ENCODE results near the gene DDRGK1.

DDRGK1 gene

DNA sequence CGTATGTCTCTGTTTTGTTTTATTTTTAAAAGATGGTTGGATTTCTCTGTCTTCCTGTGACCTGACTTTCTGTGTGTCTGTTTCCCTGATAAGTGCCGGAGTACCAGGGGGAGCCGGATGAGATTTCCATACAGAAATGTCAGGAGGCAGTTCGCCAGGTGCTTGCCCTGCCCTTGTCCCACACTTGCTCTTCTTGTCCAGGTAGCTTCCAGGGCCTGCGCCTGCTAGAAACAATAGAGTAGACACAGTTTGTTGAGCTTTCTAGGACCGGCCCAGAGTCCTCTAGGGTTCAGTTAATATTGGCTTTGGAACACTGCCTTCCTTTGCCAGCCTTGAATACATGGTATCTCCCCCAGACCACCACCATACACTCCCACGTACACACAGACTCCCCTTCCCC lies 8.7 kb upstream of the DDRGK1 start:
- DNase-seq: no peak
- TF ChIP-seq GATA1 (IDR thresholded peaks at IDR 0.05; ENCODE audit: low read depth, low read length) (no peak), POLR2A (IDR thresholded peaks at IDR 0.05; ENCODE audit: low read length) (no peak)

- TF ChIP-seq GATA1 (IDR thresholded peaks at IDR 0.05; ENCODE audit: low read depth, low read length) (no peak), POLR2A (IDR thresholded peaks at IDR 0.05; ENCODE audit: low read length) (no peak)
- no peak for DNase-seq
Observed at GRCh38 chr20:3210346-3210745, 5.9 kb upstream of the DDRGK1 start.

GRCh38 chr20:3209946-3210317 lies 5.5 kb upstream of the DDRGK1 start:
- TF ChIP-seq GATA1 (IDR thresholded peaks at IDR 0.05; ENCODE audit: low read depth, low read length): no peak
- TF ChIP-seq POLR2A (IDR thresholded peaks at IDR 0.05; ENCODE audit: low read length): no peak
- peak; percentile 36 to 56 for DNase-seq

- TF ChIP-seq GATA1 (IDR thresholded peaks at IDR 0.05; ENCODE audit: low read depth, low read length) (no peak), POLR2A (IDR thresholded peaks at IDR 0.05; ENCODE audit: low read length) (peak; percentile 57)
Observed at GRCh38 chr20:3209257-3209945, 4.9 kb upstream of the DDRGK1 start, which contains the start of gene ITPA. Gene ITPA (plus strand): TSS chr20:3209498. CDS start chr20:3209552, 54 bp downstream.

DNA sequence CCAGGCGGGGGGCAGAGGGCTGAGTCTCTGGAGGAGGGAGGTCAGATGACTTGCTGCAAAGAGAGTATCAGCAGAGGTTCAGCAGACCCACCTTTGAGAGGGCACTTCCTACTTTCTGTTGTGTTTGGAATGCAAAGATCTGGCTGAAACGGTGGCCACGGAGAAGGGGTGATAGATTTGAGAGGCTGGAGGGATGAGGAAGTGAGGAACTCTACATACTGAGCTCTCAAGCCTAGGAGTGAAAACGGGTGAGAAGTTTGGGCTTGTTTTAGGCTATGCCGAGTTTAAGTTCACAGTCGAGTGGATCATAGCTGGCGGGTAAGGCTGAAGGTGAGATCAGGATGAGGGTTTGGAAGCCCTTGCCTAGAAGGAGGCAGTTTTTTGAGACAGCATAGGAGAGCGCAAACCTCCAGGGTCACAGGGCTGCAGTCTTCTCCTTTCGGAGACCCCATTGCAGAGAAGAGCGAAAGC lies 4.3 kb upstream of the DDRGK1 start:
- no peak for DNase-seq
- TF ChIP-seq GATA1 (IDR thresholded peaks at IDR 0.05; ENCODE audit: low read depth, low read length): no peak
- TF ChIP-seq POLR2A (IDR thresholded peaks at IDR 0.05; ENCODE audit: low read length): no peak

More at GRCh38 chr20:3209257-3209945, 4.9 kb upstream of the DDRGK1 start, which contains the start of gene ITPA:
- peak; percentile 77 to 78 for DNase-seq

DNA sequence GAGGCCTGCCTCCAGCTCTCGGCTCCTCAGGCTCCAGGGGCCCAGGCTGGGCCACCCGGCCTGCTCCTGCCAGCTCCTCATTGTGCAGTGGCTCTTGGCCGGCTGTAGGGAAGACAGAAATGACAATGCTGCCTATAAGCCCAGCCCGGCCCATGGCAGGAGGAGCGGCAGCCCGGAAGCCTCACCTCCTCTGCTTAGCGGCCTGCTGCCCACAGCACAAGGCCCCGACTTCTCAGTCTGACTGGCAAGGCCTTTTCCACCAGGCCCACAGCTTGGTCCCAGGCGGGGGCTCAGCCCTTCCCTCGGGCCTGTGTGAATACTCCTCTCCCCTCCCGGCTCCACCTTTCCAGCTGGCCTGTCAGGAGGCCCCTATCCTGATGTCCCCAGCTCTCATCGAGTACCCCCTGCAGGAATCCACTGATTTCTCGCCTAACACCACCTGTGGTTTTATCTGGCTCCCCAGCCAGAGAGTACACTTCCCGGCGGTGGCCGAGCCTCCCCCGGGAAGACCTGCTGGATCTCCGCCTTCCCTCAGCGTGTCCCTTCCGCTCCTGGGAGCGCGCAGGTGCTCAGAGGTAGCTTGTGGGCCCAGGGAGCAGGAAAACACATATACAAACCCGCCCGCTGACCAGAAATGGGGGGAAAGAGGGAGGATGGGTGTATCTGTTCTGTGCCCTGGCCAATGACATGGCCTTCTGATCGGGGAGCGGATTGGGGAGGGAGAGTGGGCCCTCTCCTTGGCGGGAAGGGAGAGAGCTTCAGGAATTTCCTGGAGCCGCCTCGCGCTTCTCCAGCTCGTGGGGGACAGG lies 963 bp downstream of the DDRGK1 start:
- DNase-seq: peak; percentile 79 to 82
- TF ChIP-seq GATA1 (IDR thresholded peaks at IDR 0.05; ENCODE audit: low read depth, low read length) (no peak), POLR2A (IDR thresholded peaks at IDR 0.05; ENCODE audit: low read length) (no peak)

- no peak for DNase-seq
Observed at GRCh38 chr20:3202965-3203314, 1.5 kb downstream of the DDRGK1 start.

GRCh38 chr20:3199976-3200755 lies 4.3 kb downstream of the DDRGK1 start:
- no peak for DNase-seq
- TF ChIP-seq POLR2A (IDR thresholded peaks at IDR 0.05; ENCODE audit: low read length) (no peak), GATA1 (IDR thresholded peaks at IDR 0.05; ENCODE audit: low read depth, low read length) (no peak)

More at GRCh38 chr20:3202965-3203314, 1.5 kb downstream of the DDRGK1 start:
- TF ChIP-seq GATA1 (IDR thresholded peaks at IDR 0.05; ENCODE audit: low read depth, low read length): no peak
- TF ChIP-seq POLR2A (IDR thresholded peaks at IDR 0.05; ENCODE audit: low read length): no peak

DNA sequence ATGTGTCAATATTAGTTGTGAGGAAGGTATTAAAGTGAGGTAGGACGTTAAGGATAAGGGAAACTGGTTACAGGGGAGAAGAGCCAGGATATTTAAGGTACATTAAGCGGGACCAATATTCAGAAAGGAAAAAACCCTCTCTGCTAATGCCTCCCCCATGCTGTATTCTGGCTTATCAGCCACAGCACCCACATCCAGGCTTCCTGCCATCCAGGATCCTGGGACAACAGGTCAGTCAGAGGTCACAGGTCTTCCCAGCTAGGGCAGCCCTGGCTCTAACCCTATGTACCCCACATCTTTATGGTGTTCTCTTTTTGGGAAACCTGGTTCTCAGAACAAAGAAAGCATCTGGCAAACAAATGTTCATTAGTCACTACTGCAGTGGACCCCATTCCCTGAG lies 5.3 kb downstream of the DDRGK1 start:
- DNase-seq: no peak

GRCh38 chr20:3195590-3196237 lies 8.8 kb downstream of the DDRGK1 start:
- TF ChIP-seq GATA1 (IDR thresholded peaks at IDR 0.05; ENCODE audit: low read depth, low read length) (no peak), POLR2A (IDR thresholded peaks at IDR 0.05; ENCODE audit: low read length) (no peak)
- DNase-seq: no peak

More for the DNA sequence above, 5.3 kb downstream of the DDRGK1 start:
- TF ChIP-seq POLR2A (IDR thresholded peaks at IDR 0.05; ENCODE audit: low read length): no peak
- TF ChIP-seq GATA1 (IDR thresholded peaks at IDR 0.05; ENCODE audit: low read depth, low read length): no peak

- TF ChIP-seq GATA1 (IDR thresholded peaks at IDR 0.05; ENCODE audit: low read depth, low read length): no peak
- no peak for TF ChIP-seq POLR2A (IDR thresholded peaks at IDR 0.05; ENCODE audit: low read length)
- DNase-seq: no peak
Observed at GRCh38 chr20:3194617-3195280, 9.7 kb downstream of the DDRGK1 start.

- TF ChIP-seq POLR2A (IDR thresholded peaks at IDR 0.05; ENCODE audit: low read length): no peak
- TF ChIP-seq GATA1 (IDR thresholded peaks at IDR 0.05; ENCODE audit: low read depth, low read length): no peak
- no peak for DNase-seq
Observed at GRCh38 chr20:3193806-3194616, 10.5 kb downstream of the DDRGK1 start.

All from erythroblast (primary cell).